HG03066 (cell line): ENCODE measurements around the gene ZNF81.
"Not testable (repeated sequence)": the region's sequence is repeated elsewhere in the genome, so short reads cannot be mapped to it uniquely, and the experiment has no call there.

Experiments used
- ATAC-seq: cut with Tn5 transposase; IDR thresholded peaks from one replicate; pipeline ENCODE4 v1.9.1; 2021; ENCODE audit warnings: low read depth; ENCODE audit not compliant: unreplicated experiment

ZNF81 gene

DNA sequence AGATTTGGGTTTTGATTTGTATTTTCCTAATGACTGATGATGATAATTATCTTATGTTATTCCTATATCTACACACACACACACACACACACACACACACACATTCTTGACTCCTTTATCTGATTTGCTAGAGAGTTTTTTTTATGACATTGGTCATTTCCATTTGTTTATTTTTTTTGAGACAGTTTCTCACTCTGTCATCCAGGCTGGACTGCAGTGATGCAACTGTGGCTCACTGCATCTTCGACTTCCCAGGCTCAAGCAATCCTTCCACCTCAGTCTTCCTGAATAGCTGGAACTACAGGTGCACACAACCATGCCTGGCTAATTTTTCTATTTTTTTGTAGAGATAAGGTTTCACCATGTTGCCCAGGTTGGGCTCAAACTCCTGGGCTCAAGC lies 6.7 kb downstream of the ZNF81 start:
- no peak for ATAC-seq

DNA sequence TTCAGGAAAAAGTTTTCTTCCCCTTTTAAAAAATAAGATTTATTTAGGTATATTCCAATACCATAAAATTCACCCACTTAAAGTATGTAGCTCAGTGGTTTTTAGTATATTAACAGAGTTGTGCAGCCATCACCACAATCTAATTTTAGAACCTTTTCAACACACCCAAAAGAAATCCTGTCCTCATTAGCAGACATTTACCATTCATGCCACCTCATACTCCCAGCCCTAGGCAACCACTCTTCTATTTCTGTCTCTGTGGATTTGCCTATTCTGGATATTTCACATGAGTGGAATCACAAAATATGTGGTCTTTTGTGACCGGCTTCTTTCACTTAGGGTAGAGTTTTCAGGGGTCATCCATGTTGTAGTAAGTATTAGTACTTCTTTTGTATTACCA lies 7.4 kb downstream of the ZNF81 start:
- ATAC-seq, result no peak

DNA sequence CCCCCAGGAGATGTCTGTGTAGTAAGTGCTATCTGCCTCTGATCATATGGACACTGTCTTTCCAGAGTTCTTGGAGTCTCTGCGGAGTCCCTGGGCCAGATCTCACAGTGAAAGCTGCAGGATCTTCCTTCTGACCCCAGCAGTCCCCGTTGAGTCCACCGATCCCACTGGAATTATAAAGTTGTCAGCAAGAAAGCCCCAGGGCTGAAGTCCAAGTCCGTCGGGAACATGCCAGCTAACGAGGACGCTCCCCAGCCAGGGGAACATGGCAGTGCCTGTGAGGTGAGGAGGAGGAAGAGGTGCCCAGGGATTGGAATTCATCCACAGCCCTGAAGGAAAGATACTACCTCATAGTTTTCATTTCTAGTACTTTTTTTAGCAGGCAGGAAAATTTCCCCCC lies 9.3 kb downstream of the ZNF81 start:
- no peak for ATAC-seq

DNA sequence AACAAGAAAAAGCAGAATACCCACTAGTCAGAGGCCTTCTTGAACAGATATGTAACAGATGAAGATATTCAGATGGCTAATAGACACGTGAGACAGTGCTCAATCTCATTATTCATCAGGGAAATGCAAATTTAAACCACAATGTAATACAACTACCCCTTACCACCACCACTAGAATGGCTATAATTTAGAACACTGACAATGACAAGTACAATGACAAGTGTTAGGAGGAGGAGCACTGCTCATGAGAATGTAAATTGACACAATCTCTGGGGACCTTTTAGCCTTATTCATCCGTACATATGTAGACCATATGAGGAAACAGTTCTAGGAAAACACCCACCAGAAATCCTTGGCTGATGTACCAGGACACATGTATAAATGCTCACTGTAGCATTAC lies 13.1 kb downstream of the ZNF81 start:
- no peak for ATAC-seq

DNA sequence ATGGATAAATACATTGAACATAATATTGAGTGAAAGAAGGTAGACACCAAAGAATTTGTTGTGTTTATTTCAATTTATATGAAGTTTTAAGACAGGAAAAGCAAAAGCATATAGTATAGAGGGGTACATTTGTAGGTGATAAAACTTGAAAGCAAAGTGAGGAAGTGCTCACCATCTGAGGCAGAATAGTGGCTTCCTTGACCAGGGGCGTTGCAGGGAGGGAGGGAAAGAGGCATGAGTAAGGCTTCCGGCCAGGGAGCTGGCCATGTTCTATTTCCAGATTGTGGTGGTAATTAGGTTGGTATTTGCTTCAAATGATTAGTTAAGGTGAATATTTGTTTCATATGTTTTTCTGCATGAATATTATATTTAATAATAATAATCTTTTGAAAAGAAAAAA lies 13.7 kb downstream of the ZNF81 start:
- ATAC-seq, result not testable (repeated sequence)

DNA sequence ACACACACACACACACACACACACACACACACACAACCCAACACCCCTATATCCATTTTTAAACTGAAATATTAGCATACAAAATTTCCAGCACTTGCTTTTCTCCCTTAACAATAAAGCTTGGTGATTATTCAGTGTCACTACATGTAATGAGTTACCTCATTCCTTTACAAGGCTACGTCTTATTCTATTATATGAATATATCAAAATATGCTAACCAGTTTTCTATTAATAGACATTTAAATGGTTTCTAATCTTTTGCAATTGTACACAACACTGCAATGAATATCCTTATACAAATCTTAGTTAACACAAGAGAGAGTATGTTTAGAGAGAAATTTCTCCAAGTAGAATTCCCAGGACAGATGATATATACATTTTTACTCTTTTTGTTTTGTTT lies 14.2 kb downstream of the ZNF81 start:
- ATAC-seq, result no peak

DNA sequence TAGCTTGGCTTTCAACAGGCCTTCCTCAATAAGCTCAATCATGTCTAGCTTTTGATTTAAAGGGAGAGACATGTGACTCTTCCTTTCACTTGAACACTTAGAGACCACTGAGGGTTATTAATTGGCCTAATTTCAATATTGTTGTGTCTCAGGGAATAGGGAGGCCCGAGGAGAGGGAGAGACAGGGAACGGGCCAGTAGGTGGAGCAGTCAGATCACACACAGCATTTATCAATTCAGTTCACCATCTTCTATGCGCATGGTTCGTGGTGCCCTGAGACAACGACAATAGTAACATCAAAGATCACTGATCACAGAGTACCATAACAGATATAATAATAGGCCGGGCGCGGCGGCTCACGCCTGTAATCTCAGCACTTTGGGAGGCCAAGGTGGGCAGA lies 17.8 kb downstream of the ZNF81 start:
- ATAC-seq, result no peak

DNA sequence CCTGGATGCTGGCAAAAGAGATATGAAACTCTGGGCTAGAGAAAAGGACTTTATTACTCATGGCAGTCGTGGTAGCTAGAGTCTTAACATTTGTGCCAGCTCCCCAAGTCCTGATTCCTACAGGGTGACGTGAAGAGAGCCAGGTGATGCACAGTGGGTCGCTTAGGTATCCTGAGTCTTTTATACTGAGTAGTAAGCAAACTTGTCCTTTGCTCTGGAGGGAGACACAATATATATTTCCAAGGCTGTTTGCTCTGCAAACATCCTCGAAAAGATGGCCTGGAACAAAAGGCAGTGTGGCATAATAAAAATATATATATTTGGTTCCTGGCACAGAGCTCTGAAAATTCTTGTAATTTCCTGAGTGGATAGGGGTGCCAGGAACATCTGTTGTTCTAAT lies 23.0 kb downstream of the ZNF81 start:
- no peak for ATAC-seq

DNA sequence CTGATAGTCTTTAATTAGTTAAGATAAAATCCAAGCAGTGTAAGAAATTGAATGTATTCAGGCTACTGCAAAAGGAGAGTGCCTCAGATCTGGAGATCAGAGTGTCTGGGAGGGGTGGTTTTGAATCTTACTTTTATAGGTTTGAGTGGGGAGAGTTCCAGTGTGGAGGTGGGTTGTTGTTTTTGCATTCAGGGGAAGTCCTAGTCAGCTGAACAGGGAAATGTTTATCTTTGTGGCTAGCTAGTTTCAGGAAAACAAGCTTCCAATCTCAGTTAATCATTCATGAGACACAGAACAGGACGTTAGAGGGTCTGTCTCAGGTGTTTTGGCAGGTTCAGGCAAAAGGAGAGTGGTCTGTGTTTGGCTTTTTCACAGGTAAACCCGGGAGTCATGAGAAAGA lies 26.0 kb downstream of the ZNF81 start:
- no peak for ATAC-seq

DNA sequence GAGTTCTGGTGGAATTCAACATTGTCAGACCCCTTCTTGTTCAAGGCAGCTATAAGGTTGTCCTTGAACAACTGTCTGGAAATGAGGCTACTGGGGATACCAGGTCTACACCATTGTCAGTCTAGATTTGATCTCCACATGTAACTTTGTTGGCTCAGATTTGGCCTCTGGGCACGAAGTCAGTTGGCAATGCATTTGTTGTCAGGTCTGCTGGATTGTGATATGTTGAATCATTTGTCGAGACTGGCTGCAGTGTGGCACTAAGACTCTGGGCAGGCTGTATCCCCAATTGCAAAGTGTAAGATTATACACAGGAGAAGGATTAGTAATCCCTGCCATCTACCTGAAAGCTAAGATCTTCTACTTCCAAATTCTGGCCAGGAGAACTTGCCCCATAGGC lies 26.5 kb downstream of the ZNF81 start:
- ATAC-seq, result no peak

DNA sequence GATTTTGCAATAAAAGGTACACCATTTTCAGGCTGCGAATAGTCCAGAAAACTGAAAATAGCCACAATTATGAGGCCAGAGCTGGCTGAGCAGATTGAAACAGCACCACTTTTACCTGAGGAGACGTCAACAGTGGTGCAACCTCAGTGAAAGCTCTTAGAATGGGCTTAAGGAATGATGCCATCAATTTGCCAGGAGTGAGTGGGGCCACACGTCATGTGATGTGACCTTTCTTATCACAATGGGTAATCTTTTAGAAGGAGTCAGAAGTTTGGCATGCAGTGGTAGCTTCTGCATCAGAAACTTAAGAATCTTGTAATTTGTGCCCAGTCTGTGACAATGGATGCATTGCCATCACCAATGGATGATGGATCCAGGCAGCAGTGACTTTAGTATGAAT lies 27.6 kb downstream of the ZNF81 start:
- no peak for ATAC-seq

DNA sequence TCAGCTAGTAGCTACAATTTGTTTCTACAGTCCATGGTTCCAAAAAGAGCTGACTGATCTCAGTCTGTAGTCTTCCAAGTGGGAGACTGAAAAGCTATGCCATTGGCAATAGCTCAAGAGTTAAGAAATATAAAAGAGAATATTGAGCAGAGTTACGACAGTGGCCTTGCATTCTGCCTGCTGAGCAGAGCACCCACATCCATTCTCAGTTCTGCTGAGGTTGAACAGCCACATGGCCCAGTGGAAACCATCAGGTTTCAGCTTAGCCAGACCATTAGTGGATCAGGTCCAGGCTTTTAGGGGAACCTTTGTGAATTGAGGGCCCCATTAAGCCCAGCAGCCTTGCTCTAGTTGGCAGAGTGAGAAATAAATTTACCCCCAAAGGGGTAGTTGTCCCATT lies 28.1 kb downstream of the ZNF81 start:
- no peak for ATAC-seq

DNA sequence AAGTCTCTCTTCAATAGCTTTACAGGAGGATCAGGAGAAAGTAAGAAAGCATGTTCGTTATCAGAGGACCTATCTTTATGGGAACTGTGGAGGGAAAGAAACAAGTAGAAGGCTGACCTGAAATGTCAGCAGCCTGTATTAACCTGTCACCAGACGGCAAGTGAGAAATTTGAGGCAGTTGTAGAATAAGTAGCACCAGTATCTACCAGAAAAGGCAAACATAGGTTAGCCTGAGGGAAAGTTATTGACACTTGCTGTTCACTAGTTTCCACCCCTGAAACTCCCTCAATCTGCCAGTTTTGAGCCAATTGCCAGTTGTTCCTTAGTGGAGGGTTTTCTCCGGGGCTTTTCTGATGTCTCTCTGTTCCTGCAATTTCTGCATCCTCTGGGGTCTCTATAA lies 36.4 kb downstream of the ZNF81 start:
- ATAC-seq, result no peak

DNA sequence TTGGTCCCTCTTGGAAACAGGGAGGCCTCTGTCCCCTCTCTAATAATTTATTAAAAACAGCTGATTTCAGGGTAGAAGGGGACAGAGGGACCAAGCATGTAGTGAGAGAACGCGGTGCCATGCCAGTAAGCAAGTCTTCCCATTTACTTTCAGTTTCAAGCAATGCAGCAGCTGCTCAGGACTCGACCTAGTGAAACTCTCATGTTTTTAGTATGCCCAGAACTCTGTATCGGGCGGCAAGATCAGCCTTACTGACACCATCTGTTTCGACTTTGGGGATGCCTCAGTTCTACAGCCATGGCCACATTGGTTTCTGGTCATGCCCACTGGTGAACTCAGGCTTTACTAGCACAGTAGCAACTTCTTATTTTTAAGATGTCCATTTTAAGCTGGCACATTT lies 40.6 kb downstream of the ZNF81 start:
- ATAC-seq, result no peak

DNA sequence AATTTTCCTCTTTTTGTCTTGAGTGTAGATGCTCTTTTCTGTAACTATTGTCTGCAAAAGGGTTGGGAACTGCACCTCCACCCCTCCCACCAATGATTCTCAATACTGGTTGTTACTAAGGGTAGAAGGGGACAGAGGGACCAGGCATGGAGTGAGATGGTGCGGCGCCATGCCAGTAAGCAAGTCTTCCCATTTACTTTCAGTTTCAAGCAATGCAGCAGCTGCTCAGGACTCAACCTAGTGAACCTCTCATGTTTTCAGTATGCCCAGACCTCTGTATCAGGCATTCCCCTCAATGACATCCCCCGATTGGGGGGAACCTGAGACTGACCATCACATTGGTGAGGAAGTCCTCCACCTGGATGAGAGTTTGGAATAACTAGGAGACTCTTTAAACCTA lies 41.5 kb downstream of the ZNF81 start:
- ATAC-seq, result no peak

DNA sequence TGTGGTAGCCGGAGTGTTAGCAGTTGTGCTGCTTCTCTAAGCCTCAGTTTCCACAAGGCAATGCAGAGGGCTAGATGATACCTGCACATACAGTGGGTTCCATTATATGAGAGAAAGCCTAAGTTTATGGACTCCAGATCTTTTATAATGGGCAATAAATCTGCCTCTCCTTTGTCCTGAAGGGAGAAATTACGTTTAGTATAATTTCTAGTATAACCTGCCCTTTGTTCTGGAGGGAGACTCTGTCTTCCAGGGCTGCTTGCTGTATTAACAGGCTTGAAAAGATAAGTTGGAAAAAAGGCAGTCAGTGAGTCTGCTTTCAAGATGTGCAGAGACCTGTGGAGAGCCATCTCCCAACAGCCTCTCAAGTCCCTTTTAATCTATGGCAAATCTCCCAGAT lies 42.8 kb downstream of the ZNF81 start:
- no peak for ATAC-seq

DNA sequence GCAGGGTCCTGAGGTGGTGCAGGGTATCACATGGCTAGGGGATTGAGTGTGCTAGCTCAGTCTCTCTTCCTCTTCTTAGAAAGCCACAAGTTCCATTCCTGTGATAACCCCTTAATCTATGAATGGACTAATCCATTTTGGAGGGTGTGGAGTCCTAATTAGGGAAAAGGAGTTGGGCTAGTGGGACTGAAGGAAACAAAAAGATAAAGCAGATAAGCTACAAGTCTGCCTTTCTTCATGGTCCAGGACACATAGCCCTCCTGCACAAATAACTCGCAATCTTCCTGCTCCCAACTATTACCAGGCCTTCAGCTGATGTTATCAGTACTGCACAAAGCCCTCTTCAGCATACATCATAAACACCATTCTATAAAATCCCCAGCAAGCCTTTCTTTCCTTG lies 44.2 kb downstream of the ZNF81 start:
- ATAC-seq, result no peak

DNA sequence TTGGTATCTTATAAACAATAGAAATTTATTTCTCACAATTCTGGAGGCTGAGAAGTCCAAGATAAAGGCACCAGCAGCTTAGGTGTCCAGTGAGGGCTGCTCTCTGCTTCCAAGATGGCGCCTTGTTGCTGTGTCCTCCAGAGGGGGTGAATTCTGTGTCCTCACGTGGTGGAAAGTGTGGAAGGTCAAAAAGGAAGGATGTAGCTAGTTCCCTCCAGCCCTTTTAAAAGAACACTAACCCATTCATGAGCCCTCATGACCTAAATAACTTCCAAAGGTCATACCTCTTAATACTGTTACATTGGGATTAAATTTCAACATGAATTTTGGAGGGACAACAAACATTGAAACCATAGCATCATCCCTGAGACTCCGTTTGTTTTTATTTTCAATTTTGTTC lies 48.8 kb downstream of the ZNF81 start:
- ATAC-seq, result no peak

DNA sequence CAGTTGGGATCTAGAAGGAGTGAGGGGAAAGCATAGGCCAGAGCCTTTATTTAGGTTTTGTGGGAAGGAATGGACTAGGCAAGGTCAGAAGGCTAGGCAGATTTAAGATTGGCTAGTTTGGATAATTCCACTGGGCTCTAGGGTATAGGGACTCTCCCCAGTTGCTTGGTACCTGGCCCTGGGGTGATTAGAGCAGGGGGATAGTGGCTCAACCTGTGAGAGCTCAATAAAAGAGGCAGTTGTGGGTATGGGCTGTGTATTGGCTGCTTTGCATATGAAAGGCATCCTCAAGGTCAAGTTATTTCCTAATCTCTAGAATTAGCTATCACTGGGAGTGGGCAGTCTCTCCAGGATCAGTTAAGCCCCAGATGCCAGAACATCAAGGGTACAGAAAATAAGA lies 61.3 kb downstream of the ZNF81 start:
- ATAC-seq, result no peak

DNA sequence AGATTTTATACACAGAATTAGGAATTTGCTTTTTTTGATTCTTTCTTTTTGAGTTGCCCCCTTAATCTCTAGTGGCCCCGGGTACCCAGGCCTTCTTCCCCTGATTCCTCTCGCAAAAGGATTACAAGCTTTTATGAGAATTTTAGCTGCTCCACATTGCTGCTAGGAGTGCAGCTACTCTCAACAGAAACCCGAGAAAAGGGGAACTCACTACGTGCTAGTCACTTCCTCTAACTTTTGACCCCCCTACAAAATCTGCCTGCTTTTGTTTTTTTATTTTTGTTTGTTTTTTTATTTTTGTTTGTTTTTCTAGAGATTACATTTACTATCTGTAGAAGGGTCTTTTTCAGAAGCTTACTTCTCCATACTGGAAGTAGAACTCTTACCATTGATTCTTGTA lies 64.1 kb downstream of the ZNF81 start:
- no peak for ATAC-seq

DNA sequence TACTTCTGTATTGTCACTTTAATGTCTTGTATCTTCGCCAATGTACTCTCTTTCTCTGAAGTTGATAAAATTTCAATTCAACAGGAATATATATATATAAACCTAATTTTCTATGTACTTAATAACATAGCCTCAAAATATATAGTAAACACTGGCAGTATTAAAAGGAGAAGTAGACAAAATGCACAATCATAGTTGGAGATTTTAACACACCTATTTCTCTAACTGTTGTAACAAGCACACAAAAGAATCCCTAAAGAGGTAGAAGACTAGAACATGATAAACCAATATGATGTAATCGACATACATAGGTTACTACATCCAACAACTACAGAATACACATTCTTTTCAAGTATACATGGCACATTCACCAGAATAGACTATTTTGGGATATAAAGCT lies 65.5 kb downstream of the ZNF81 start:
- ATAC-seq, result no peak

DNA sequence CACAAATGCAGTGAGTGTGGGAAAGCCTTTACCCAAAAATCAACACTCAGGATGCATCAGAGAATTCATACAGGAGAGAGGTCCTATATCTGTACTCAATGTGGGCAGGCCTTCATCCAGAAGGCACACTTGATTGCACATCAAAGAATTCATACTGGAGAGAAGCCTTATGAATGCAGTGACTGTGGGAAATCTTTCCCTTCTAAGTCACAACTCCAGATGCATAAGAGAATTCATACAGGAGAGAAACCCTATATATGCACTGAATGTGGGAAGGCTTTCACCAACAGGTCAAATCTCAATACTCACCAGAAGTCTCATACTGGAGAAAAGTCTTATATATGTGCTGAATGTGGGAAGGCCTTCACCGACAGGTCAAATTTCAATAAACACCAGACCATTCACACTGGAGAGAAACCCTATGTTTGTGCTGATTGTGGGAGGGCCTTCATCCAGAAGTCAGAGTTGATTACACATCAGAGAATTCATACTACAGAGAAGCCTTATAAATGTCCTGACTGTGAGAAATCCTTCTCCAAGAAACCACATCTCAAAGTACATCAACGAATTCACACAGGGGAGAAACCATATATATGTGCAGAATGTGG lies 79.3 kb downstream of the ZNF81 start:
- no peak for ATAC-seq

DNA sequence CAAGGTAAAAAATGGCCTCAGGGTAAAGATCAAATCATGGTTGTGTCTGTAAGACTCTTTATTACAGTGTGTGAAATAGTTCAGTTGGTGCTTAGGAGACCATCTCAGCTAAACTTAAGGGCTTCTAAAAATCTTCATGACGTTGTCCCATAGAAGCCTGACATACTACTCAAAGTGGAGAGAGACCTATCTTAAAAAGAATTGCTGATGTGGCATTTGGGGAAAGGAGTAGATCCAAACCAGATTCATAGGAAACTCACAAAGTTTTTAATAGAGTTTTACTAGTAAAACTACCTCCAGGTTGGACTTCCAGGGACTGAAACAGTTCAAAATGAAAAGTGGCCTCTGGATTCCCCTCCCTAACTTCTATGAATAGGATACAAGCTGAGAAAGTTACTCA lies 81.6 kb downstream of the ZNF81 start:
- no peak for ATAC-seq
